ENCODE data around the gene CCNC.

The CCNC gene

DNA sequence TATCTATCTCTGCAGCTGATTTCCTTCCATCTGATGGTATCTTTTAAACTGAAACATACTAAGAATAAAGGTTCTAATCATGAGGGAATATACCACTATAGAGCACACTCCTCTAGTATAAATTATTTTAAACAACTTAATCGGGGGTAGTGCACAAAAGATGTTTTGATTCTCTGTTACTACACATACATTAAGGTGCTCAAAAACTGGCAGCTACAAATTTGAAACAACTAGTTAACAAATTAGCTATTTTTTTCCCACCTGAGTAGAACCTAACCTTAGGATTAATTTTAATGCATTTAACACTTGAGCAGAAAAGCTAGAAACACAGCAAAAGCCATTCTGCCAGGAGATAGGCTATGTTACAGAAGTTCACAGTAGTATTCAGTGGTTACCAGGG lies 23.0 kb downstream of the CCNC start:
- DNase-seq (ENCODE audit: low read depth): no peak

DNA sequence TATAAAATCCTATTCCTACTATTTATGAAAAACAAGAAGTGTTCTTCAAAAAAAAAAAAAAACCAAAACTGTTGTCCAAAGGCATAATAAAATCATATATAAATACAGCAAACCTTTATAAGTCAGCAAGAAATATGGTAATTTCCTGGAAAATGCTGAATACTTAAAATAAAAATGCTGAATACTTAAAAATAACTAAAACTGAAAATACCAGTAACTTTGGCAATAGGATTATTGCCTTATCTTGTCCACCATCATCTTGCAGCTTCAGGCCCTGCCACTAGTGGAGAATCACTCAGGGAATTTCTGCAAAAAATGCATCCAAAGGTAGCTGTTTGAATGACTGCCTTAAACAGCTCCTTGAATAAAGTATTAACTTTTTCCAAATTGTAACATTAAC lies 24.5 kb downstream of the CCNC start:
- no peak for DNase-seq (ENCODE audit: low read depth)

DNA sequence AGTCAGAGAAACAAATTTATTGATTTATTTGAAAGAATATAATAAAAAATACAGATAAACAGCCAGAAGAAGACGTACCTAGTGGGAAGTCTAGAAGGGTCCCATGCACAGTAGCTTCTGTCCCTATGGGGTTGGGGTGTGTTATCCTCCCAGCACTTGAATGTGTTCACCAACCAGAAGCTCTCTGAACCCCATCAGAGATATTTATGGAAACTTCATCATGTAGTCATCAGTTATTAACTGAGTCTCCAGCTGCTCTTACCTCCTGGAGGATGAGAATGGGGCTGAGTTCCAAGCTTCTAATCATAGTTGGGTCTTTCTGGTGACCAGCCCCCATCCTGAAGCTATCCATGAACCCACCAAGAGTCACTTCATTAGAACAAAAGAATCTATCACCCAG lies 37.8 kb downstream of the CCNC start:
- DNase-seq (ENCODE audit: low read depth): no peak

- DNase-seq (ENCODE audit: low read depth): peak; percentile 47
Observed at GRCh38 chr6:99522531-99522930, 45.9 kb downstream of the CCNC start.

DNA sequence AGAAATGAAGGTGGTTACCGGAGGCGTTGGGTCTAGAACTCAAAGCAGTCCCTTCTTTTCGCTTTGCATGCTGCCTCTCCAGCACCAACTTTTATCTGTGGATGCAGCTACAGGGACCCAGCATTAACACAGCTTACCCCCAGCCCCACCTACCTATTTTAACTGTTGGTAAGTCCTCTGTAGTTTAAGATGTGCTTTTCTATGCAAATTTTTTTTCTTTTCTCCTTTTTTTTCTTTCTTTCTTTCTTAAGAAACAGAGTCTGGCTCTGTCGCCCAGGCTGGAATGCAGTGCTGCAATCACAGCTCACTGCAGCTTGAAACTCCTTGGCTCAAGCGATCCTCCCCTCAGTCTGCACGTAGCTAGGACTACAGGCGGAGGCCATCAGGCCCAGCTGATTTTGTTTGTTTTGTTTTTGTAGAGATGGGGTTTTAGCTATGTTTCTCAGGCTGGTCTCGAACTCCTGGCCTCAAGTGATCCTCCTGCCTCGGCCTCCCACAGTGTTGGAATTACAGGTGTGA lies 46.8 kb downstream of the CCNC start:
- DNase-seq (ENCODE audit: low read depth): peak; percentile 73

- peak; percentile 78 for DNase-seq (ENCODE audit: low read depth)
Observed at GRCh38 chr6:99520855-99521632, 47.4 kb downstream of the CCNC start.

GRCh38 chr6:99519446-99519845 lies 49.0 kb downstream of the CCNC start:
- no peak for DNase-seq (ENCODE audit: low read depth)

- DNase-seq (ENCODE audit: low read depth): no peak
Observed at GRCh38 chr6:99514089-99514488, 54.4 kb downstream of the CCNC start.

- DNase-seq (ENCODE audit: low read depth): no peak
Observed at GRCh38 chr6:99512033-99512432, 56.4 kb downstream of the CCNC start.

DNA sequence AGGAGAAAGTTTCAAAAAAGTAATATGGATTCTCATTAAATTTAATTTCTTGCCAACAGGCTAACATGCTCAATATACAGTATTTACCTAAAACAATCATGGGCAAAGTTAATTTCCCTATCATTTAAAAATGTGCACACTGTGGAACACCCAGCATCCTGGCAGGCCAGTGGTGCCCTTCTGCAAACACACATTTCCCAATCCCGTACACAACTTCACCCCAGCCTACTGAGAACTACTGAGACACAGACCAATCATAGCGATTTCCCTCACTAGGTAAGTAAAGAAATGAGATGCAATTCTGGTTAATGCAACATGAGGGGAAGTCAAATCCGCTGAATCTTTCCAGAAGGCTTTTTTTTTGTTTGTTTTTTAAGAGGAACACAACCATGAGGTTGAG lies 60.8 kb downstream of the CCNC start:
- no peak for DNase-seq (ENCODE audit: low read depth)

DNA sequence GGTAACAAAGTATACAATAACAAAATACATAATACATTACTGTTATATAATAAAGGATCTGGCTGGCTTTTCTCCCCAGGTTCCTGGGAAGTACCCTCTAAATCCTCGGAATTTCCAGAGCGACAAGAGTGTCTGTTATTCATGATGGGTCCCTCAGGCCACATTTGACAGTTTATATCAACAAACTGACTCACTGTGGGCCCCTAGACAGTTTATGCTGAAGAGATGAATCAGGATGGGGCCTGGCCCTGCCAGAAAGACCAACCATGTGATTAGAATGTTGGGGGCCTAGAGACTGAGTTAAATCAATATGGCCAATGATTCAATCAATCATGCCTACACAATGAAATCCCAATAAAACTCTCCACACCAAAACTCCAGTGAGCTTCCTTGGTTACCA lies 66.7 kb downstream of the CCNC start:
- no peak for DNase-seq (ENCODE audit: low read depth)

DNA sequence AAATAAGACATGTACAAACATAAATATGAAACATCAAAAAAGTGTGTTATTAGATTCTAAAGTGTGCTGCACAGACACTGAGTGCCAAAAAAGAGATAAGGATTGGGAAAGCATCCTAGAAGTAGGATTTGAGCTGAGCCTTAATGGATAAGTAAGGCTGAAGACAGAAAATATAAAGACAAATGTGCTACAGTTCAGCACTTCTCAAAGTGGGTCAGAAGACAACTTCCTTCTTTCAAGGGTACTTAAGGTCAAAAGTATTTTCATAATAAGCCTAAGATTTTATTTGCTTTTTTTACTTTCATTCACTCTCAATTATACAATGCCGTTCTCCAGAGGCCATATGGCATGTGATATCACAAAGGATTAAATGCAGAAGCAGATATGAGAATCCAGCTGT lies 70.0 kb downstream of the CCNC start:
- DNase-seq (ENCODE audit: low read depth): no peak

DNA sequence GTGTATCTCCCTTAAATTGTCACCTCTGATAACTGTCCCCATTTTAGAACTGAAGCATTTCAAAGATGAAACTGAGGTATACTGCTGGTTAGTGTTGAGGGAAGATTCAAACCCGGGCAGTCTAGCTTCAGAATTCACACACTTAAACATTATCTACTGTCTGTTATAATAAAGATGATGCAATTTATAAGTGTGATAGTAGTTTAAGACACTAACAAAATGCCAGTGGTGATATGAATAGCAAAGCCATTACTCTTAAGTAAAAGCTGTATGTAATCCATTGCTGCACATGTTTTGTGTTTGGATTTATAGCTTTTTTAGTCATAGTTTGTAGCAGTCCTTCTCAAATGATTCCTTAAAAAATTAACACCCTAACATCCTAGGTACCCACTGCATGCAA lies 73.0 kb downstream of the CCNC start:
- DNase-seq (ENCODE audit: low read depth): no peak

Measured in fibroblast of gingiva (primary cell).